HepG2 (cell line): Measurements from ENCODE around the gene KIAA0930. TPM values are rescaled to one million over a fixed set of nuclear protein-coding genes. Genes with fewer than 3 reads are reported as not detected.

ENCODE experiments used
- ADNP ChIP-seq: sonication (generic); formaldehyde crosslinking; IDR thresholded peaks from 2 replicates; pipeline ENCODE4 v1.4.0; 2020; ENCODE audit warnings: missing genetic modification reagents
- ELF1 ChIP-seq: sonication (generic); formaldehyde crosslinking; IDR thresholded peaks from 2 replicates; pipeline ENCODE4 v1.4.0; 2020; ENCODE audit warnings: missing genetic modification reagents
- HDAC1 ChIP-seq: sonication (generic); formaldehyde crosslinking; IDR thresholded peaks from 2 replicates; pipeline ENCODE4 v1.5.1; 2020; ENCODE audit warnings: mild to moderate bottlenecking, missing genetic modification reagents
- HDAC6 ChIP-seq: fragments of 200-600 bp; sonication (generic); IDR thresholded peaks from 2 replicates; pipeline ENCODE4 v1.7.0; 2017; ENCODE audit warnings: mild to moderate bottlenecking, antibody characterized with exemption, low read length, low read depth
- HOXD1 ChIP-seq: sonication (generic); formaldehyde crosslinking; IDR thresholded peaks from 2 replicates; pipeline ENCODE4 v1.5.0; 2020; ENCODE audit warnings: missing genetic modification reagents
- MAFG ChIP-seq: sonication (generic); formaldehyde crosslinking; IDR thresholded peaks from 2 replicates; pipeline ENCODE4 v1.5.1; 2020; ENCODE audit warnings: mild to moderate bottlenecking, missing genetic modification reagents
- NFE2 ChIP-seq: sonication (generic); formaldehyde crosslinking; IDR thresholded peaks from 2 replicates; pipeline ENCODE4 v1.4.0; 2020; ENCODE audit warnings: missing genetic modification reagents
- POLR2A ChIP-seq, 2 experiments: IDR thresholded peaks; 2 replicates each; pipeline ENCODE4 v1.6.1; 2011; ENCODE audit warnings: low read depth in 2 of 2, low read length in 2 of 2, mild to moderate bottlenecking in 1 of 2, moderate library complexity in 1 of 2; ENCODE audit not compliant: insufficient read depth in 1 of 2
- RBAK ChIP-seq: sonication (generic); formaldehyde crosslinking; IDR thresholded peaks from 2 replicates; pipeline ENCODE4 v1.5.1; 2020; ENCODE audit warnings: mild to moderate bottlenecking, missing genetic modification reagents
- SRSF1 ChIP-seq: fragments of 200-400 bp; formaldehyde crosslinking; optimal IDR thresholded peaks from 2 replicates; pipeline ENCODE3; 2017; ENCODE audit warnings: mild to moderate bottlenecking, low read depth, low read length, moderate library complexity
- SRSF9 ChIP-seq: fragments of 200-400 bp; formaldehyde crosslinking; IDR thresholded peaks from 2 replicates; pipeline ENCODE4 v1.6.1; 2018; ENCODE audit warnings: borderline replicate concordance, mild to moderate bottlenecking, low read depth, low read length; ENCODE audit not compliant: insufficient read depth, poor library complexity, severe bottlenecking
- ZBTB8A ChIP-seq: sonication (generic); formaldehyde crosslinking; IDR thresholded peaks from 2 replicates; pipeline ENCODE4 v1.4.0; 2020; ENCODE audit warnings: mild to moderate bottlenecking, low read depth, missing genetic modification reagents, borderline replicate concordance
- ZFP62 ChIP-seq: sonication (generic); formaldehyde crosslinking; IDR thresholded peaks from 2 replicates; pipeline ENCODE4 v1.4.0; 2020; ENCODE audit warnings: missing genetic modification reagents
- ZNF12 ChIP-seq: sonication (generic); formaldehyde crosslinking; IDR thresholded peaks from 2 replicates; pipeline ENCODE4 v1.5.0; 2020; ENCODE audit warnings: missing genetic modification reagents
- ZNF121 ChIP-seq: sonication (generic); formaldehyde crosslinking; IDR thresholded peaks from 2 replicates; pipeline ENCODE4 v1.5.0; 2020; ENCODE audit warnings: mild to moderate bottlenecking, missing genetic modification reagents
- ZNF326 ChIP-seq: sonication (generic); formaldehyde crosslinking; IDR thresholded peaks from 2 replicates; pipeline ENCODE4 v1.4.0; 2020; ENCODE audit warnings: missing genetic modification reagents, borderline replicate concordance
- ZSCAN29 ChIP-seq: sonication (generic); formaldehyde crosslinking; conservative IDR thresholded peaks from 2 replicates; pipeline ENCODE4 v1.4.0; 2020; ENCODE audit warnings: mild to moderate bottlenecking, missing genetic modification reagents
- polyA plus RNA-seq, 8 experiments: library from polyadenylated mRNA; depleted of rRNA in 3 of 8; stranded (reverse) in 7 of 8; unstranded in 1 of 8; fragments of >200 nt; fragmentation: Illumina TruSeq in 4 of 8; extraction: Trizol in 4 of 8; gene quantifications; 2 replicates each; pipeline versions ENCODE4 v1.2.1 to v1.2.3, GENCODE V29; 2011 to 2016; ENCODE audit warnings: low read depth in 4 of 8, missing spikeins in 1 of 8, mixed read lengths in 1 of 8; ENCODE audit not compliant: insufficient read depth in 1 of 8
- total RNA-seq, 5 experiments: library from RNA; depleted of rRNA; stranded (reverse); fragments of >200 nt; fragmentation: Illumina TruSeq; extraction: Trizol; gene quantifications; 2 replicates each; pipeline ENCODE4 v1.2.3, GENCODE V29; 2016; ENCODE audit warnings: low read depth in 1 of 5
- TF ChIP-seq, protein P1 (sequence below): sonication (generic); formaldehyde crosslinking; IDR thresholded peaks from 2 replicates; pipeline ENCODE4 v1.5.0; 2020; ENCODE audit warnings: missing genetic modification reagents
- TF ChIP-seq, protein P2 (sequence below): sonication (generic); formaldehyde crosslinking; IDR thresholded peaks from 2 replicates; pipeline ENCODE4 v1.8.0; 2022; ENCODE audit warnings: mild to moderate bottlenecking, missing genetic modification reagents; ENCODE audit not compliant: insufficient replicate concordance
- TF ChIP-seq, protein P3 (sequence below): sonication (generic); formaldehyde crosslinking; IDR thresholded peaks from 2 replicates; pipeline ENCODE4 v1.5.1; 2020; ENCODE audit warnings: missing genetic modification reagents, mild to moderate bottlenecking, borderline replicate concordance
- TF ChIP-seq, protein P4 (sequence below): IDR thresholded peaks from 2 replicates; pipeline ENCODE4 v1.6.1; 2016; ENCODE audit warnings: low read depth, missing genetic modification reagents, missing compliant biosample characterization

The KIAA0930 gene
- total and polyA plus RNA-seq, 2 of the 13 experiments (the other 11 are each of a cell fraction or from before 2014, with no cell fraction given) = 27.0 to 38.2 TPM

DNA sequence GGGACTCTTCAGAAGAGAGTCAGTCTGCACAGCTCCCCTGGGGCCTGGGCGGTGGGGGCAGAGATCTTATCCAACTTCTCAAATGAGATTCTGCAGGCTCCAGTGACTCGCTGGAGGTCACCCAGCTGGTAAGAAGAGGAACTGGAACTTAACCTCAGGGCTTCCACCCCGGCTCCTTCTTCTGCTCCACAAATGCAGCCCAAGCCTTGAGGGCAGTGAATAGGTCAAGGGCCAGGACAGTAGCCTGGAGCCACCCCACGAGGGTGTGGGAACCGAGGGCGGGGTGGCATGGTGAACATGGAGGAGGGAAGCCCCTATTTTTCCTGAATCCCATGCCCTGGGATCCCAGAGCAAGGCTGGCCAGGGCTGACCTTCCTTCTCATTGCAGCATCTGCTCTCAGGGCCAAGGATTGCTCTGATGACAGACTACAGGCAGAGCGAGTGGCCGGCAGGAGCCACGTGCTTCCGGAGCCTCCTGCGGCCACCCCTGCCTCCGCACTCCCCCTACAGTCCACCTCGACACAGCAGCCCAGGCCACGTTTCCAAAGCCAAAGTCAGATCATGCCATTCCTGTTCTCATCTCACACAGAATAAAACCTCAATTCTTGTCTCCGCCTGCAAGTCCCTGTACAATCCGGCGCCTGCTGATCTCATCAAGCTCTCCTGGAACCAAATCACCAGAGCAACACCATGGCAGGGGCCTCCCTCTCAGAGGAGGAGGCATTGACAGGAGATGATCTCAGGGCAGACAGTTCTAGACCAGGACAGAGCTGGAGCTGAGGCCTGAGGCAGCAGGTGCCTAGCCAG, 23.0 kb upstream of the KIAA0930 start (continued):
- TF ChIP-seq, protein P1, sequence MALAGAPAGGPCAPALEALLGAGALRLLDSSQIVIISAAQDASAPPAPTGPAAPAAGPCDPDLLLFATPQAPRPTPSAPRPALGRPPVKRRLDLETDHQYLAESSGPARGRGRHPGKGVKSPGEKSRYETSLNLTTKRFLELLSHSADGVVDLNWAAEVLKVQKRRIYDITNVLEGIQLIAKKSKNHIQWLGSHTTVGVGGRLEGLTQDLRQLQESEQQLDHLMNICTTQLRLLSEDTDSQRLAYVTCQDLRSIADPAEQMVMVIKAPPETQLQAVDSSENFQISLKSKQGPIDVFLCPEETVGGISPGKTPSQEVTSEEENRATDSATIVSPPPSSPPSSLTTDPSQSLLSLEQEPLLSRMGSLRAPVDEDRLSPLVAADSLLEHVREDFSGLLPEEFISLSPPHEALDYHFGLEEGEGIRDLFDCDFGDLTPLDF = no peak
- TF ChIP-seq ZFP62 (no peak), SRSF9 (no peak), HDAC1 (CRISPR knock-in tag) (peak; percentile 87; the same call in 1 of the 2 replicates), NFE2 (CRISPR knock-in tag) (no peak), ZNF326 (CRISPR knock-in tag) (no peak), ZNF121 (CRISPR knock-in tag) (peak; percentile 66), HOXD1 (CRISPR knock-in tag) (no peak), MAFG (CRISPR knock-in tag) (no peak), ELF1 (CRISPR knock-in tag) (peak; percentile 64), RBAK (CRISPR knock-in tag) (0 out of 2 replicates have a peak, but pooled peaks have one; percentile 18), SRSF1 (no peak), HDAC6 (no peak), POLR2A (IDR thresholded peaks at IDR 0.05; ENCODE audit: insufficient read depth in 1 of 2, low read depth in 2 of 2, low read length in 2 of 2) (no peak), ADNP (no peak), ZNF12 (CRISPR knock-in tag) (no peak), ZBTB8A (CRISPR knock-in tag) (no peak), ZSCAN29 (CRISPR knock-in tag) (no peak)
- TF ChIP-seq, protein P2, sequence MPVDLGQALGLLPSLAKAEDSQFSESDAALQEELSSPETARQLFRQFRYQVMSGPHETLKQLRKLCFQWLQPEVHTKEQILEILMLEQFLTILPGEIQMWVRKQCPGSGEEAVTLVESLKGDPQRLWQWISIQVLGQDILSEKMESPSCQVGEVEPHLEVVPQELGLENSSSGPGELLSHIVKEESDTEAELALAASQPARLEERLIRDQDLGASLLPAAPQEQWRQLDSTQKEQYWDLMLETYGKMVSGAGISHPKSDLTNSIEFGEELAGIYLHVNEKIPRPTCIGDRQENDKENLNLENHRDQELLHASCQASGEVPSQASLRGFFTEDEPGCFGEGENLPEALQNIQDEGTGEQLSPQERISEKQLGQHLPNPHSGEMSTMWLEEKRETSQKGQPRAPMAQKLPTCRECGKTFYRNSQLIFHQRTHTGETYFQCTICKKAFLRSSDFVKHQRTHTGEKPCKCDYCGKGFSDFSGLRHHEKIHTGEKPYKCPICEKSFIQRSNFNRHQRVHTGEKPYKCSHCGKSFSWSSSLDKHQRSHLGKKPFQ = no peak
- TF ChIP-seq, protein P3, sequence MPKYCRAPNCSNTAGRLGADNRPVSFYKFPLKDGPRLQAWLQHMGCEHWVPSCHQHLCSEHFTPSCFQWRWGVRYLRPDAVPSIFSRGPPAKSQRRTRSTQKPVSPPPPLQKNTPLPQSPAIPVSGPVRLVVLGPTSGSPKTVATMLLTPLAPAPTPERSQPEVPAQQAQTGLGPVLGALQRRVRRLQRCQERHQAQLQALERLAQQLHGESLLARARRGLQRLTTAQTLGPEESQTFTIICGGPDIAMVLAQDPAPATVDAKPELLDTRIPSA (CRISPR knock-in tag) = no peak
- TF ChIP-seq, protein P4, sequence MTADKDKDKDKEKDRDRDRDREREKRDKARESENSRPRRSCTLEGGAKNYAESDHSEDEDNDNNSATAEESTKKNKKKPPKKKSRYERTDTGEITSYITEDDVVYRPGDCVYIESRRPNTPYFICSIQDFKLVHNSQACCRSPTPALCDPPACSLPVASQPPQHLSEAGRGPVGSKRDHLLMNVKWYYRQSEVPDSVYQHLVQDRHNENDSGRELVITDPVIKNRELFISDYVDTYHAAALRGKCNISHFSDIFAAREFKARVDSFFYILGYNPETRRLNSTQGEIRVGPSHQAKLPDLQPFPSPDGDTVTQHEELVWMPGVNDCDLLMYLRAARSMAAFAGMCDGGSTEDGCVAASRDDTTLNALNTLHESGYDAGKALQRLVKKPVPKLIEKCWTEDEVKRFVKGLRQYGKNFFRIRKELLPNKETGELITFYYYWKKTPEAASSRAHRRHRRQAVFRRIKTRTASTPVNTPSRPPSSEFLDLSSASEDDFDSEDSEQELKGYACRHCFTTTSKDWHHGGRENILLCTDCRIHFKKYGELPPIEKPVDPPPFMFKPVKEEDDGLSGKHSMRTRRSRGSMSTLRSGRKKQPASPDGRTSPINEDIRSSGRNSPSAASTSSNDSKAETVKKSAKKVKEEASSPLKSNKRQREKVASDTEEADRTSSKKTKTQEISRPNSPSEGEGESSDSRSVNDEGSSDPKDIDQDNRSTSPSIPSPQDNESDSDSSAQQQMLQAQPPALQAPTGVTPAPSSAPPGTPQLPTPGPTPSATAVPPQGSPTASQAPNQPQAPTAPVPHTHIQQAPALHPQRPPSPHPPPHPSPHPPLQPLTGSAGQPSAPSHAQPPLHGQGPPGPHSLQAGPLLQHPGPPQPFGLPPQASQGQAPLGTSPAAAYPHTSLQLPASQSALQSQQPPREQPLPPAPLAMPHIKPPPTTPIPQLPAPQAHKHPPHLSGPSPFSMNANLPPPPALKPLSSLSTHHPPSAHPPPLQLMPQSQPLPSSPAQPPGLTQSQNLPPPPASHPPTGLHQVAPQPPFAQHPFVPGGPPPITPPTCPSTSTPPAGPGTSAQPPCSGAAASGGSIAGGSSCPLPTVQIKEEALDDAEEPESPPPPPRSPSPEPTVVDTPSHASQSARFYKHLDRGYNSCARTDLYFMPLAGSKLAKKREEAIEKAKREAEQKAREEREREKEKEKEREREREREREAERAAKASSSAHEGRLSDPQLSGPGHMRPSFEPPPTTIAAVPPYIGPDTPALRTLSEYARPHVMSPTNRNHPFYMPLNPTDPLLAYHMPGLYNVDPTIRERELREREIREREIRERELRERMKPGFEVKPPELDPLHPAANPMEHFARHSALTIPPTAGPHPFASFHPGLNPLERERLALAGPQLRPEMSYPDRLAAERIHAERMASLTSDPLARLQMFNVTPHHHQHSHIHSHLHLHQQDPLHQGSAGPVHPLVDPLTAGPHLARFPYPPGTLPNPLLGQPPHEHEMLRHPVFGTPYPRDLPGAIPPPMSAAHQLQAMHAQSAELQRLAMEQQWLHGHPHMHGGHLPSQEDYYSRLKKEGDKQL (CRISPR knock-in tag) = 0 out of 2 replicates have a peak, but pooled peaks have one; percentile 27
